ENCODE data around the gene IFNG-AS1. TPM values are rescaled to one million over a fixed set of nuclear protein-coding genes. Genes with fewer than 3 reads are reported as not detected.

The IFNG-AS1 gene
- total RNA-seq, 1 donor from 2014 or later, result not detected

GRCh38 chr12:67993143-67993542, 3.9 kb downstream of the IFNG-AS1 start:
- ATAC-seq, result no peak

DNA sequence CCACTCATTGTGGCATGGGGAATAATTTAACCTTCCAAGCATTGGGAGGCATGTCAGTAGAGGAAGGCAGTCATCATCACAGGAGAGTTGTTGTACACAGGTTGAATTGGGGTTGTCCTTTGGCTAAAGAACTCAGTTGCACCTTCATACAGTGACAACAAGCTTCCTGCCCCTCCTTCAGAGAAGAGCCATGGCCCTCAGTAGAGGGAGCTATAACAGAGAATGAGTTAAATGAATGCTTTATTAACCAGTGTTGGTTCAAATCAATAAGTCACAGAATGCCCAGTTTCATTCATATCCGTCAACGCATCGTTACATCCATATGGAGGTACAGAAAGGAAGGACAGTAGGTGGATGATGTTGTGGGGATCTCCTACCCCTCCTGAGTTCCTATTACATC, 4.8 kb downstream of the IFNG-AS1 start:
- no peak for ATAC-seq
- DNase-seq (ENCODE audit: low spot score), result no peak

More at GRCh38 chr12:67993143-67993542, 3.9 kb downstream of the IFNG-AS1 start:
- no peak for DNase-seq (ENCODE audit: low spot score)

GRCh38 chr12:67996347-67996746, 7.1 kb downstream of the IFNG-AS1 start:
- ATAC-seq (no peak), DNase-seq (ENCODE audit: low spot score) (no peak)

DNA sequence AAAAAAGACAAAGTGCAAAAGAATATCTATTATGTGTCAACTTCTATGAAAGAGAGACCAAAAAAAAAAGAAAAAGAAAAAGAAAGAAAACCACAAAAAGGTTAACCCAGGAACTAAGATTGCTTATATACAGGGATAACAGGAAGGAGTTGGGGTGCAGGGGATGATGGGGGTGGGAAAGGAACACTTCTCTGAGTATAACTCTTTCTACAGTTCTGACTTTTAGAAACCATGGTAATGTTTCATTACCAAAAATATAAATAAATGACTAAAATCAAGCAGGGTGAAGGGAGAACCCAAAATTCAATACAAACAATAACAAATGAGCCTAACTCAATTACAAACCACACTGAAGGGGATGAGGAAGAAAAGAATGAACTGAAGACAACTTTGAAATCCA, 9.1 kb downstream of the IFNG-AS1 start:
- DNase-seq (ENCODE audit: low spot score) (no peak), ATAC-seq (no peak)

DNA sequence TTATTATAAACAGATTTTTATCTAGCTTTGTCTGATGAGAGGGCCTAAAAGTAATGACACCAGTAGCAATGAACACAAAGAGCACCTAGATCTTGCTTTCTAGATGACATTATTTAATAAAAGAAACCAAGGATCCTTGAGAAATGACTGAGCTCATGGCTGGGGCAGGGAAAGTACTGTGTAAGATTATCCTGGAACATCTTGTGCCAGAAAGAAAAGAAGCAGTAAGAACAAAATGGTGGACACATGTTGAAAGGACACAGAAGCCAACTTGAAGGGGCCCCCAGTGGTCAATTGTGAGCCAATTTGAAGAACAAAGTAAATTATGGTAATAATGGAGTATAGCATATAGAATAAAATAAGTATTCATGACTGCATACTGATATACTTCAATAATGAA, 10.0 kb downstream of the IFNG-AS1 start:
- no peak for ATAC-seq
- DNase-seq (ENCODE audit: low spot score), result no peak

GRCh38 chr12:68001486-68002466, 12.5 kb downstream of the IFNG-AS1 start:
- ATAC-seq (peak; percentile 75), DNase-seq (ENCODE audit: low spot score) (peak; percentile 63)

DNA sequence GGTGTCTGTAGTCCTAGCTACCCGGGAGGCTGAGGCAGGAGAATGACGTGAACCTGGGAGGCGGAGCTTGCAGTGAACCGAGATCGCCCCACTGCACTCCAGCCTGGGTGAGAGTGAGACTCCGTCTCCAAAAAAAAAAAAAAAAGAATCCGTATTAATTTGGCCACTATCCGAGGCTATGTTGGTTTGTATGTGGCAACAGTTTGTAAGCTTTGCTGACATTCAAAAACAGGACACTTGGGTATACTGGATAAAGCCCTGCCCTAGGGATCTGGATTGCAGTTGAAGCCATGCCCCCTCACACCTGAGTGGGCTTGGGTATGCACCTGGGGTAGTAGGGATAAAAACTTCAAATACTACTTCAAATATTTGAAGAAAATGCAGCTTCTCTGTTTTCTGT, 14.5 kb downstream of the IFNG-AS1 start:
- DNase-seq (ENCODE audit: low spot score) (peak; percentile 57), ATAC-seq (peak; percentile 51)

GRCh38 chr12:68007033-68007432, 17.8 kb downstream of the IFNG-AS1 start:
- peak; percentile 79 for ATAC-seq
- peak; percentile 76 for DNase-seq (ENCODE audit: low spot score)

GRCh38 chr12:68007466-68007865, 18.2 kb downstream of the IFNG-AS1 start:
- ATAC-seq, result peak; percentile 4
- no peak for DNase-seq (ENCODE audit: low spot score)

DNA sequence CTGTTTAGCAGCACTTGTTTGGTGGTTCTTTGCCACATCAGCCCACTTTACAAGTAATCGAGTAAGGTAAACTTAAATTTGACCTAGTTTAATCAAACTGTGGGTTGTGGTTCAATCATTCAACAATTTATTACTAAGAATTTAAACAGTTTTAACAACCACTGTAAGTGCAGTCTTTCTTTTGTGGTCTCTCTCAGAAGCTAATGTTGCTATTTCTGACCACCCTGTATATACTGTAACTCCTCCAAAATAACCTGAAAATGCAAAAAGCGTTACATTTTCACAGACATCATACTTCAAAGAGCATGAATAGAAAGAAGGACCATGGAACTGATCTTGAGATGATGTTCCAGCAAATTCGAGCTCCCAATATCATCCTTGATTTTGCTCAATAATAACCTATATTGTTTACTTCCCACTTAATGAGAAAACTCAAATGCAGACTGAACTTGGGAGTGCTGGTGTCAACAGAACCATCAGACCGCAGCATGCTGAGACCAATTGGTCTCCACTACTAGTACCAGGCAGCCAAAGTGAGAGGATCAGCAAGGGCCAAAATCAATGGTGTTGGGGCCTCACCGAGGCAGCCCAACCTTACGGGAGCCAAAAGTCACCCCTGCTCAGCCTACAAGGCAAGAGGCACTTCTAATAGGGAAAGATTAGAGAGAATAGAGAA, 22.1 kb downstream of the IFNG-AS1 start:
- ATAC-seq (no peak), DNase-seq (ENCODE audit: low spot score) (no peak)

DNA sequence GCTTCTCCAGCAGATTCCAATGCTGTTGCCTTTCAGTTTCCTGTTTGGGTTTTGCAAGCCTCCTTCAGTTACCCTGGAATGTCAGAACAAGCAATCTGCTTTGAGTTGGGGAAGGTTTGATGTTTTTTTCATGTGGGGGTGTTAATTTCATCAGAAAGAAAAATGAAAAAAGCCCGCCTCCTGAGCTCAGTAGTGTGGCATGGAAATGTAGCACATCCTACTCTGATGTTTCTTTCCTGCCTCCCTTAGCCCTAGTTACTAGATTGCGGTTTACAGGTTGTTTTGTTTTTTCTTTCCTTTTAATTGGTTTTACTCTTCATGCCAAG, 22.6 kb downstream of the IFNG-AS1 start:
- DNase-seq (ENCODE audit: low spot score), result no peak
- ATAC-seq, result no peak

DNA sequence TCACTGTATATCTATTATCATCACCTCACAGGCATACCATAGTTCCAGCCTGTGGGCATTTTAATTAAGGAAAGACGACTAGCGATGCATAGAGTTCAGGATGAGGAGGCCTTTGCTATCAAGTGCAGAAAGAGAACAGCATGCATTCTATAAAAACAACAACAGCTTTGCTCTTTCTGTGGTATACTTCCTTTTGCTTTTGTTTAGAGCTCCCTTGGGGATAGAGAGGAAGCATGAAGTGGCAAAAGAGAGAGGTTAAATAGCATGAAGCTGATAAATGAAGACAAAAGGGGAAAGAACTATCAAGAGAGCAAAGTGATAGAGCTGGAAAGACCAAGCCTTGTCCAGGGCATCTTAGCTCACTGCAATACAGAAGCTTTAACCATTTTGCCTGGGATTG, 23.5 kb downstream of the IFNG-AS1 start:
- ATAC-seq (no peak), DNase-seq (ENCODE audit: low spot score) (no peak)

- no peak for DNase-seq (ENCODE audit: low spot score)
- ATAC-seq, result no peak
These were observed 23.9 kb downstream of the IFNG-AS1 start for GRCh38 chr12:68013181-68013580.

DNA sequence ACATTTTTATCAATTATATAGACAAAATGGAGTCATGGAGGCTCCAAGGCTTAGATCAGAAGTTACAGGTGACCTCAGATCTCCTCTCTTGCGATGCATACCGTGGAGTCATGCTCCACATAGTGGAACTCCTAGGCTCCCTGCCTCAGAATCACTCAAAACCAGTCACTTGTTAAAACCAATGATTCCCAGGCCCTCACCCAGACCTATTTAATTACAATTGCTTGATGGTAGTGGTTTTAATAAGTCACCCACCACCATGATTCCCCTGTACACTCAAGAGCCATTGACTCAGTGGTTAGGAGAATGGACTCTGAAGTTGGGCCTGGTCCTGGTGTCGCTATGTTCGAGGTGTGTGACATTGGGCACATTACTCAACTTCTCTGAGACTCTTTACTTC, 26.9 kb downstream of the IFNG-AS1 start:
- ATAC-seq (no peak), DNase-seq (ENCODE audit: low spot score) (no peak)

- DNase-seq (ENCODE audit: low spot score), result no peak
- no peak for ATAC-seq
These were observed 29.1 kb downstream of the IFNG-AS1 start for GRCh38 chr12:68018315-68018714.

- no peak for DNase-seq (ENCODE audit: low spot score)
- no peak for ATAC-seq
These were observed 30.8 kb downstream of the IFNG-AS1 start for GRCh38 chr12:68020049-68020448.

DNA sequence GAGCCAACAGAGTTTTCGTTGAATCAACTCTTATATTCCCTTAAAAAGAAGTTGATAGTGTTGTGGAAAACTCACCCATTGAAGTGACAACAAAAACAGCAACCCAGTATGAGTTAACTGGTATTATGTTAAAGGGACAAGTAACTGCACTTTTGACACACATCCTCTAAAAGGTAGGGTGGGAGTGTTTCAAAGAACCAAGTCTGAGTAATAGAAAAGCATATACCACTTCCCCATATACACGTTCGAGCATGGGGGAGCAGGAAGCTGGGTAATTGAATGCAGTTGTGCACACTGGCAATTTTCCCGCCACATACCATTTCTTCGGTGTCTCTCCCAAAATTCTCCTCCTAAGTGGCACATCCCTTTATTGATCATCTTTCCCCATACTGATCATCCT, 31.5 kb downstream of the IFNG-AS1 start:
- ATAC-seq (no peak), DNase-seq (ENCODE audit: low spot score) (no peak)

GRCh38 chr12:68028647-68029046, 39.4 kb downstream of the IFNG-AS1 start:
- no peak for DNase-seq (ENCODE audit: low spot score)
- ATAC-seq, result no peak

- ATAC-seq, result no peak
- no peak for DNase-seq (ENCODE audit: low spot score)
These were observed 41.0 kb downstream of the IFNG-AS1 start for GRCh38 chr12:68030248-68030647.

DNA sequence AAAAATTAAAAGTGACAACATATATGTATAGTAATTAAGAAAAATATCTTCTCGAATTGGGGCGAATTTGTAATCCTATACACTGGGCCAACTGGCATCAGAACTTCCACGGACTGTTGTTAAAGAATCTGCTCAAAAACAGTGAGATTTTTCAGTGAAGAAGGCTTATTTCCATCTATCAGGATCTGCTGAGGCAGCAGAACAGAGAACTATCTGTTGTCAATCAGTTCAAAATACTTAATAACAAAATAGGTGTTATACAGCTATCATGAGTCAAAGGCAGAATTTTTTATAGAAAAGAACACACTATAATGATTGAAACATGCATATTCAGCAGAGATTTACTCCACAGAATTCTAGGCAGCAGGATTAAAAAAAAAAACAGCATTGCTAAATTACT, 41.9 kb downstream of the IFNG-AS1 start:
- no peak for DNase-seq (ENCODE audit: low spot score)
- no peak for ATAC-seq

DNA sequence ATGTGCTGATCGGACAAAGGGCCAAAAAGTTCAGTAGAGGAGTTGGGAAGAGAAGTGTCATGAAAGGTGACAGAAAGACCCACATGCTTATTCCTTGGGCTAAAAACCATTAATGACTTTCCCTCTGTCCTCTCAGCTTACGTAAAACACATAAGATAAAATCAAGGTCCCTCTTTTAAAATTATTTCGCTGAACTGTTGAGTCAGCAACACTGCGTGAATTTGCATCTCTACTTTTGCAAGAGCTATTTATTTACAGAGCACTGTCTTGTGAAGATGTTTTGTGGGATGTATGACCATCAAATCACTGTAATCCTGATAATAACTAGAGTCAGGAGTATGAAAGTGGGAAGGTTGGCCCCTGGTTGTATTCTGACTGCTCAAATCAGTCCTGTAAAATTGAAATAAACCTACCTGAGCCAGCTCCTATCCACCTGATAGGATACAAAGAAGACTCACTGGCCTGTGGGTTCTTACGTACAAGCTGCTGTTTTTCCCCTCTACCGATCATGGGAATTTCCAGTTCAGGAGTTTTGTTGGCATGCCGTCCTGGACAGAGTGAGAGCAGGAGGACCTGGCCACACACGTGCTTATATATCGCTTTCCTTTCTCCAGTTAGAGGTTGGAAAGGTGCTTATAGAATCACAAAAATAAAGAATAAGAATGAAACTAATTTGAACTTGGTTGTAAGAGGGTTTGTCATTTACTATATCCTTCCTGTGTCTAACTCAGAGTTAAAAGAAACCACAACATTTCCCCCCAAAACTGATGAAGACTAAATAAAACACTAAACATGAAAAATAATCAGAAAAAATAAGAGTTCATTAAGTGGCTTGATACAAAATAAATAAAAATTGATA, 42.9 kb downstream of the IFNG-AS1 start:
- DNase-seq (ENCODE audit: low spot score), result no peak
- ATAC-seq, result no peak

Measured in left lobe of liver (tissue), 2 donors.